K562 (cell line): Measurements from ENCODE around the gene SV2A. TPM values are rescaled to one million over a fixed set of nuclear protein-coding genes. Genes with fewer than 3 reads are reported as not detected.

Experiments used
- ATAC-seq: fragments of 200-7000 bp; cut with Tn5 transposase; 3 replicates; pipeline ENCODE4 v1.9.1; 2020; ENCODE audit warnings: moderate library complexity
- BruUV-seq: library from RNA; stranded (reverse); fragments of 400-500 nt; replicated peaks from 2 replicates; lab custom pipeline; 2021; lab: Mats Ljungman, UMichigan
- CTCF ChIA-PET: fragments of 300-600 bp; formaldehyde crosslinking; extraction: SDS; loops from one replicate; lab custom pipeline; 2021; ENCODE audit warnings: low intra/inter-chr PET ratio; lab: Yijun Ruan, JAX
- POLR2A ChIA-PET: fragments of 300-600, 350-650 bp; sonication (Branson Sonifier 250); formaldehyde crosslinking; extraction: SDS; loops from one replicate; lab custom pipeline; 2021; ENCODE audit warnings: antibody characterized with exemption, inconsistent platforms; lab: Yijun Ruan, JAX
- DNase-seq, 4 experiments: peaks; one replicate each; pipeline versions ENCODE4 v3.0.0 to v3.0.0-alpha.2; 2011 to 2018; ENCODE audit warnings: low spot score in 3 of 4, mixed read lengths in 3 of 4; ENCODE audit errors: extremely low read depth in 1 of 4
- FAIRE-seq: peaks from 2 replicates; lab custom pipeline; 2011; peaks lifted over from hg19 to GRCh38; lab: Jason Lieb, UNC
- H2AFZ ChIP-seq: 2 replicates; pipeline ENCODE4 v1.6.0; 2011; ENCODE audit warnings: low read depth, low read length, control low read depth, inconsistent platforms
- H3K27ac ChIP-seq: fragments of 200-600 bp; 3 replicates; pipeline ENCODE4 v1.8.0; 2011; ENCODE audit warnings: low read depth, mild to moderate bottlenecking, control low read depth, inconsistent platforms, low read length, moderate library complexity, mixed read lengths; ENCODE audit errors: extremely low read depth
- H3K27me3 ChIP-seq, 2 experiments: fragments of 300-600 bp in 1 of 2; 2 replicates in 1 of 2; 3 replicates in 1 of 2; pipeline versions ENCODE4 v1.6.0 to v1.8.0; 2011; ENCODE audit warnings: inconsistent platforms in 2 of 2, low read length in 2 of 2, mild to moderate bottlenecking in 1 of 2, mixed read lengths in 1 of 2, moderate library complexity in 1 of 2; ENCODE audit not compliant: control insufficient read depth in 2 of 2, insufficient read depth in 2 of 2
- H3K36me3 ChIP-seq: fragments of 300-600 bp; 3 replicates; pipeline ENCODE4 v1.8.0; 2011; ENCODE audit warnings: mild to moderate bottlenecking, low read length, inconsistent platforms; ENCODE audit not compliant: control insufficient read depth, insufficient read depth
- H3K4me1 ChIP-seq, 2 experiments: fragments of 200-600 bp in 1 of 2; replicated peaks in 1 of 2; 2 replicates in 1 of 2; 3 replicates in 1 of 2; pipeline versions ENCODE4 v1.5.1 to v1.8.0; 2011; ENCODE audit warnings: inconsistent platforms in 2 of 2, low read length in 2 of 2, mild to moderate bottlenecking in 1 of 2, mixed read lengths in 1 of 2, moderate library complexity in 1 of 2; ENCODE audit not compliant: control insufficient read depth in 2 of 2, insufficient read depth in 2 of 2
- H3K4me2 ChIP-seq: 2 replicates; pipeline ENCODE4 v1.6.1; 2011; ENCODE audit warnings: low read length, control low read depth, inconsistent platforms, mixed read lengths; ENCODE audit not compliant: insufficient read depth
- H3K4me3 ChIP-seq: fragments of 200-600 bp; sonication (generic), shearing (Covaris generic); 2 replicates; pipeline ENCODE4 v1.5.1; 2016; ENCODE audit warnings: control low read depth, inconsistent platforms
- H3K79me2 ChIP-seq: fragments of 200-600 bp; 3 replicates; pipeline ENCODE4 v1.8.0; 2011; ENCODE audit warnings: low read length, inconsistent platforms; ENCODE audit not compliant: control insufficient read depth, insufficient read depth
- H3K9ac ChIP-seq, 2 experiments: 2 replicates each; pipeline versions ENCODE4 v1.6.0 to v1.6.1; 2011; ENCODE audit warnings: low read depth in 2 of 2, low read length in 2 of 2, control low read depth in 1 of 2, inconsistent platforms in 1 of 2, mild to moderate bottlenecking in 1 of 2, mixed read lengths in 1 of 2; ENCODE audit not compliant: insufficient read depth in 1 of 2
- H3K9me1 ChIP-seq: one replicate; pipeline ENCODE4 v1.6.0; 2011; ENCODE audit warnings: inconsistent platforms, mild to moderate bottlenecking, low read length, moderate library complexity; ENCODE audit not compliant: control insufficient read depth, insufficient read depth
- H3K9me3 ChIP-seq: replicated peaks from 2 replicates; pipeline ENCODE4 v1.5.1; 2011; ENCODE audit warnings: low read depth, low read length, inconsistent platforms; ENCODE audit not compliant: control insufficient read depth, insufficient read depth
- H4K20me1 ChIP-seq: replicated peaks from 2 replicates; pipeline ENCODE4 v1.6.1; 2011; ENCODE audit warnings: low read length, inconsistent platforms, mixed read lengths; ENCODE audit not compliant: control insufficient read depth, insufficient read depth
- ARHGAP35 ChIP-seq: fragments of 450-650 bp; IDR thresholded peaks from 2 replicates; pipeline ENCODE4 v1.6.1; 2018; ENCODE audit not compliant: partially characterized antibody
- BCL6 ChIP-seq: fragments of 250-450 bp; sonication (Bioruptor Pico); IDR thresholded peaks from 2 replicates; pipeline ENCODE4 v1.4.0; 2020
- DNMT1 ChIP-seq: fragments of 450-650 bp; IDR thresholded peaks from 2 replicates; pipeline ENCODE4 v1.6.1; 2016; ENCODE audit warnings: antibody characterized with exemption, mild to moderate bottlenecking
- EZH2 ChIP-seq: IDR thresholded peaks from 2 replicates; pipeline ENCODE4 v1.6.1; 2012; ENCODE audit warnings: low read depth, mild to moderate bottlenecking, inconsistent platforms, low read length, borderline replicate concordance
- FOXJ3 ChIP-seq: sonication (generic); formaldehyde crosslinking; IDR thresholded peaks from 2 replicates; pipeline ENCODE4 v1.4.0; 2020; ENCODE audit warnings: mild to moderate bottlenecking, missing genetic modification reagents
- HEY1 ChIP-seq: fragments of 250-450 bp; sonication (Bioruptor Pico); IDR thresholded peaks from 2 replicates; pipeline ENCODE4 v1.5.0; 2020; ENCODE audit warnings: mild to moderate bottlenecking, moderate library complexity, borderline replicate concordance
- NKRF ChIP-seq: fragments of 450-650 bp; IDR thresholded peaks from 2 replicates; pipeline ENCODE4 v1.6.1; 2016; ENCODE audit warnings: borderline replicate concordance
- SMARCB1 ChIP-seq: IDR thresholded peaks from 2 replicates; pipeline ENCODE4 v1.6.1; 2011; ENCODE audit warnings: improper control_type of control experiment, low read depth; ENCODE audit not compliant: insufficient read length
- SRSF3 ChIP-seq: fragments of 200-400 bp; formaldehyde crosslinking; IDR thresholded peaks from 2 replicates; pipeline ENCODE4 v1.6.1; 2016; ENCODE audit warnings: mild to moderate bottlenecking, low read length, moderate library complexity; ENCODE audit not compliant: insufficient read depth
- TAL1 ChIP-seq: fragments of 450-650 bp; IDR thresholded peaks from 2 replicates; pipeline ENCODE4 v1.6.1; 2016; ENCODE audit warnings: mild to moderate bottlenecking
- ZBTB7A ChIP-seq: IDR thresholded peaks from 2 replicates; pipeline ENCODE4 v1.6.1; 2011; ENCODE audit warnings: low read depth, mild to moderate bottlenecking, low read length, moderate library complexity, borderline replicate concordance; ENCODE audit not compliant: control insufficient read depth
- ZC3H4 ChIP-seq: sonication (generic); formaldehyde crosslinking; IDR thresholded peaks from 2 replicates; pipeline ENCODE4 v1.9.0; 2021; ENCODE audit warnings: missing genetic modification reagents, borderline replicate concordance
- ZFX ChIP-seq: sonication (generic); formaldehyde crosslinking; IDR thresholded peaks from 2 replicates; pipeline ENCODE4 v1.8.0; 2022; ENCODE audit warnings: mild to moderate bottlenecking, missing genetic modification reagents, moderate library complexity
- ZNF175 ChIP-seq: fragments of 200-800 bp; sonication (Bioruptor generic); IDR thresholded peaks from 2 replicates; pipeline ENCODE4 v1.6.1; 2016; ENCODE audit warnings: low read depth, mild to moderate bottlenecking, missing genetic modification characterization, missing compliant biosample characterization
- ZNF398 ChIP-seq: fragments of 250-450 bp; sonication (Bioruptor Pico); IDR thresholded peaks from 2 replicates; pipeline ENCODE4 v1.8.0; 2021; ENCODE audit warnings: moderate library complexity, mild to moderate bottlenecking, inconsistent platforms
- ZNF717 ChIP-seq: fragments of 250-450 bp; sonication (Bioruptor Pico); IDR thresholded peaks from 2 replicates; pipeline ENCODE4 v1.5.0; 2021
- WGBS: fragments of 100-300 bp; shearing (Covaris generic); methylation state at CpG from one replicate; pipeline ENCODE4 v1.1.6; 2016; ENCODE audit warnings: low coverage, mixed read lengths; ENCODE audit not compliant: insufficient coverage; ENCODE audit errors: missing lambda C conversion rate; 5-methylcytosine and 5-hydroxymethylcytosine counted together
- in situ Hi-C: fragments of 300-500 bp; cut with MboI; formaldehyde crosslinking; loops from 4 replicates; pipeline ENCODE4 v1.15.0; 2018; ENCODE audit warnings: inconsistent platforms, mixed read lengths
- intact Hi-C: fragments of 100-400 bp; cut with micrococcal nuclease; formaldehyde crosslinking; loops from 2 replicates; pipeline ENCODE4 v1.14.2; 2022
- polyA plus RNA-seq, 8 experiments: library from polyadenylated mRNA; depleted of rRNA in 4 of 8; stranded (reverse) in 5 of 8; unstranded in 3 of 8; fragments of >200 nt; fragmentation: Nextera tagmentation in 2 of 8; fragmentation: Illumina TruSeq in 1 of 8; extraction: Ambion mirVana in 2 of 8; extraction: Trizol in 1 of 8; gene quantifications; 2 replicates each; pipeline versions ENCODE4 v1.2.1 to v1.2.3, GENCODE V29; 2011 to 2014; ENCODE audit warnings: inconsistent platforms in 1 of 8, missing spikeins in 1 of 8
- total RNA-seq, 7 experiments: library from RNA; depleted of rRNA in 6 of 7; stranded (reverse); fragments of >200 nt in 6 of 7; fragmentation: Illumina TruSeq in 2 of 7; extraction: Trizol in 2 of 7; gene quantifications; 2 replicates each; pipeline versions ENCODE4 v1.2.1 to v1.2.3, GENCODE V29; 2011 to 2021; ENCODE audit warnings: low replicate concordance in 1 of 7
- TF ChIP-seq, protein P1 (sequence below): sonication (generic); formaldehyde crosslinking; IDR thresholded peaks from 2 replicates; pipeline ENCODE4 v1.9.0; 2022; ENCODE audit warnings: mild to moderate bottlenecking, missing genetic modification reagents

The SV2A gene
- total and polyA plus RNA-seq, 9 of the 15 experiments (the other 6 are each of a cell fraction or from before 2014, with no cell fraction given): 0.07 to 0.22 (median 0.11) TPM; not detected in 1

GRCh38 chr1:149915429-149916192, 2.0 kb downstream of the SV2A start:
- no TSS peak for BruUV-seq
- intact Hi-C loops (no loop called here), in situ Hi-C loops (no loop called here)
- ATAC-seq: peak; percentile 71
- peak; percentile 39 to 81 (median 52) for DNase-seq
- ChIA-PET POLR2A (interaction anchor here (0.8 to 3.3 kb wide), 5 partner anchors 9 to 28 kb away, joined by 3 to 31 read pairs (median 5); a partner anchor contains a TSS), CTCF (no interaction called here)
- H3K36me3 ChIP-seq: no peaks in the 10 kb centered on the region
- H3K9me3 ChIP-seq: no peaks in the 10 kb centered on the region
- no peak overlapping the region for H3K4me3 ChIP-seq
- no peaks in the 10 kb centered on the region for H3K9me1 ChIP-seq
- peak overlapping the region; percentile 94 for H2AFZ ChIP-seq
- peak; percentile 86 for FAIRE-seq
- peak overlapping the region; percentile 41 to 50; a peak in 3 of 4 replicates for H3K9ac ChIP-seq
- WGBS: 37% methylated on average over 11 of the region's 11 CpGs
- H3K79me2 ChIP-seq: no peaks in the 10 kb centered on the region
- H3K4me2 ChIP-seq: peak overlapping the region; percentile 50
- H3K27ac ChIP-seq: peak overlapping the region; percentile 73
- no peaks in the 10 kb centered on the region for H4K20me1 ChIP-seq
- no peaks in the 10 kb centered on the region for H3K27me3 ChIP-seq
- peaks cover 15 to 26% of the 10 kb centered on the region in 2 experiments for H3K4me1 ChIP-seq
- TF ChIP-seq EZH2 (no peak), FOXJ3 (CRISPR knock-in tag) (no peak), ZNF398 (no peak), SMARCB1 (no peak), ZFX (CRISPR knock-in tag) (peak; percentile 42), ZC3H4 (no peak), ZBTB7A (0 out of 2 replicates have a peak, but pooled peaks have one; percentile 36), BCL6 (no peak), TAL1 (peak; percentile 36; the same call in 1 of the 2 replicates), ARHGAP35 (no peak), ZNF717 (CRISPR knock-in tag) (no peak), NKRF (no peak), HEY1 (CRISPR knock-in tag) (no peak), SRSF3 (no peak), ZNF175 (CRISPR knock-in tag) (no peak), DNMT1 (no peak)
- TF ChIP-seq, protein P1, sequence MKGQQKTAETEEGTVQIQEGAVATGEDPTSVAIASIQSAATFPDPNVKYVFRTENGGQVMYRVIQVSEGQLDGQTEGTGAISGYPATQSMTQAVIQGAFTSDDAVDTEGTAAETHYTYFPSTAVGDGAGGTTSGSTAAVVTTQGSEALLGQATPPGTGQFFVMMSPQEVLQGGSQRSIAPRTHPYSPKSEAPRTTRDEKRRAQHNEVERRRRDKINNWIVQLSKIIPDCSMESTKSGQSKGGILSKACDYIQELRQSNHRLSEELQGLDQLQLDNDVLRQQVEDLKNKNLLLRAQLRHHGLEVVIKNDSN: no peak
